T-helper 2 cell treated with Interferon-gamma antibody and Interleukin-4, amounts not matched to agents 5 μg/mL and 100 μg/mL, for 36 hours (primary cell): ENCODE data around the gene MGST3.
"Not testable (repeated sequence)": the region's sequence is repeated elsewhere in the genome, so short reads cannot be mapped to it uniquely, and the experiment has no call there.

Source experiments
- DNase-seq: peaks from one replicate; pipeline ENCODE4 v3.0.0; 2021; ENCODE audit warnings: low spot score
- H3K27ac Mint-ChIP-seq: one replicate; pipeline ENCODE4 v1.8.0; 2021; ENCODE audit warnings: mild to moderate bottlenecking, mixed read lengths
- H3K27me3 Mint-ChIP-seq: one replicate; pipeline ENCODE4 v1.8.0; 2021; ENCODE audit warnings: low read depth, mixed read lengths
- H3K36me3 Mint-ChIP-seq: one replicate; pipeline ENCODE4 v1.8.0; 2021; ENCODE audit warnings: low read depth, mixed read lengths
- H3K4me1 Mint-ChIP-seq: one replicate; pipeline ENCODE4 v1.8.0; 2021; ENCODE audit warnings: low read depth, mixed read lengths
- H3K4me3 Mint-ChIP-seq: one replicate; pipeline ENCODE4 v1.8.0; 2022; ENCODE audit warnings: mild to moderate bottlenecking, moderate library complexity, mixed read lengths
- H3K9me3 Mint-ChIP-seq: one replicate; pipeline ENCODE4 v1.8.0; 2021; ENCODE audit warnings: mixed read lengths

The MGST3 gene

GRCh38 chr1:165634154-165634921, 3.3 kb downstream of the MGST3 start:
- Mint-ChIP-seq H3K27me3 (no peaks in the 10 kb centered on the region), H3K4me3 (peak overlapping the region; percentile 26), H3K36me3 (peaks cover 11% of the 10 kb centered on the region), H3K4me1 (peaks cover 36% of the 10 kb centered on the region), H3K27ac (no peak overlapping the region), H3K9me3 (no peaks in the 10 kb centered on the region)
- no peak for DNase-seq

DNA sequence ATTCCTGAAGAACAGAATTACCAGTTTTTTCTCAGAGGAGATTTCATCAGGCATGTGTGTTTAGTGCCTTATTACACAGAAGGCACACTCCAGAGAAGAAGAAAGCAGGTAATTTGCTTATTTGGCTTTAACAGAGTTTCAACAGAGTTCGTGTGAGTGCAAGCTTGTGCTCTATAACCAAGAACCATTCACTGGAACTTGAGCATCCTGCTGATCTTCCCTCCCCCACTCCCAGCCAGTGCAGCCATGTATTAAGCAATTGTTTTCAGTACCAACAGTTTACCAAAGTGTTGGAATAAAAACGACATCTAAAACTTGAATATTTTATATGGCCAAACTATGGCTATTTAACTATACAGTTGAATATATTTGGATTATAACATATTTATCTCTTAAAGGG, 4.3 kb downstream of the MGST3 start:
- H3K4me3 Mint-ChIP-seq: no peak overlapping the region

GRCh38 chr1:165635823-165636222, 4.8 kb downstream of the MGST3 start:
- H3K4me3 Mint-ChIP-seq: no peak overlapping the region
- no peak for DNase-seq
- H3K27me3 Mint-ChIP-seq: no peaks in the 10 kb centered on the region
- no peaks in the 10 kb centered on the region for H3K9me3 Mint-ChIP-seq
- peaks cover 11% of the 10 kb centered on the region for H3K36me3 Mint-ChIP-seq
- no peak overlapping the region for H3K27ac Mint-ChIP-seq
- H3K4me1 Mint-ChIP-seq: peaks cover 44% of the 10 kb centered on the region

More for the DNA sequence above, 4.3 kb downstream of the MGST3 start:
- Mint-ChIP-seq H3K27ac (no peak overlapping the region), H3K4me1 (peaks cover 39% of the 10 kb centered on the region), H3K9me3 (no peaks in the 10 kb centered on the region), H3K36me3 (peaks cover 11% of the 10 kb centered on the region), H3K27me3 (no peaks in the 10 kb centered on the region)
- no peak for DNase-seq

GRCh38 chr1:165637427-165637826, 6.4 kb downstream of the MGST3 start:
- Mint-ChIP-seq H3K4me1 (peaks cover 55% of the 10 kb centered on the region), H3K36me3 (peaks cover 11% of the 10 kb centered on the region), H3K27ac (no peak overlapping the region), H3K9me3 (no peaks in the 10 kb centered on the region), H3K27me3 (no peaks in the 10 kb centered on the region), H3K4me3 (no peak overlapping the region)
- no peak for DNase-seq

- Mint-ChIP-seq H3K36me3 (peaks cover 11% of the 10 kb centered on the region), H3K4me1 (peaks cover 58% of the 10 kb centered on the region)
- H3K4me3 Mint-ChIP-seq, DNase-seq, H3K27ac Mint-ChIP-seq, H3K27me3 Mint-ChIP-seq, H3K9me3 Mint-ChIP-seq: not testable (repeated sequence)
Measured at GRCh38 chr1:165638211-165638610, 7.2 kb downstream of the MGST3 start.

- H3K27me3 Mint-ChIP-seq: no peaks in the 10 kb centered on the region
- peak overlapping the region; percentile 60 for H3K4me3 Mint-ChIP-seq
- H3K9me3 Mint-ChIP-seq: no peaks in the 10 kb centered on the region
- peak; percentile 40 for DNase-seq
- peaks cover 52% of the 10 kb centered on the region for H3K4me1 Mint-ChIP-seq
- peak overlapping the region; percentile 83 for H3K27ac Mint-ChIP-seq
- H3K36me3 Mint-ChIP-seq: peaks cover 11% of the 10 kb centered on the region
Measured at GRCh38 chr1:165639821-165640623, 9.0 kb downstream of the MGST3 start.

DNA sequence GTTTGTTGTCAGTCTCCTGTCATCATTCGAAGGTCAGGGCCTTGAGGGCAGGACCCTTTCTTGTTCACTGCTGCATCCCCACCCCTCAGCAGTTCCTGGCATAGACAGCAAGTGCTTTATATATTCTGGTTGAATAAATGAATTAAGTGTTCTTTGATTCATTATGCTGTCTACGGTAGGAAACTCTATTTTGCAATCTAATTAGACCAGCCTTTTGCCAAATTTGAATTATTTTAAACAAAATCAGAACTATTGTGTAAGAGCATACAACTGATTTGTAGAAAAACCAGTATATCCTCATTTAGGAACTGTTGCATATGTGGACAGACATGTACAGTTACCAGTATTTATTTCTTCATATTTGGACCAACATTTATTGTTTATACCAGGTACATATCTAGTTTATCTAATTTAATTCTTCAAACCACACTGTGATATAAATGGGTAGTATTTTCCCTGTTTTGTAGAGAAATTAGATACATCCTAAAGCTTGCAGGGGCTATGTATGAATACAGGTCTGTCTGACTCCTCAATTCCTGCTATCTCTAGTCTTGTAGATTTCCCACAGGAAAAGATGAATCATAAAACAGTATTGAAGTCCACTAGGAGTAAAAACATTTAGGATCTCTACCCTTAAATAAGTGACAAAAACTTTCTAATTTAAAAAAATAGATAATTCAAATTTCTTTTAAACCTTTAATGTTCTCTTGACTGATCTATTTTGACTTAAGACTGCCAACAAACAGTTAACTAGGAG, 10.4 kb downstream of the MGST3 start:
- Mint-ChIP-seq H3K27ac (peak overlapping the region; percentile 83), H3K9me3 (no peaks in the 10 kb centered on the region), H3K36me3 (peaks cover 12% of the 10 kb centered on the region), H3K4me3 (peak overlapping the region; percentile 24), H3K4me1 (peaks cover 60% of the 10 kb centered on the region), H3K27me3 (no peaks in the 10 kb centered on the region)
- no peak for DNase-seq

DNA sequence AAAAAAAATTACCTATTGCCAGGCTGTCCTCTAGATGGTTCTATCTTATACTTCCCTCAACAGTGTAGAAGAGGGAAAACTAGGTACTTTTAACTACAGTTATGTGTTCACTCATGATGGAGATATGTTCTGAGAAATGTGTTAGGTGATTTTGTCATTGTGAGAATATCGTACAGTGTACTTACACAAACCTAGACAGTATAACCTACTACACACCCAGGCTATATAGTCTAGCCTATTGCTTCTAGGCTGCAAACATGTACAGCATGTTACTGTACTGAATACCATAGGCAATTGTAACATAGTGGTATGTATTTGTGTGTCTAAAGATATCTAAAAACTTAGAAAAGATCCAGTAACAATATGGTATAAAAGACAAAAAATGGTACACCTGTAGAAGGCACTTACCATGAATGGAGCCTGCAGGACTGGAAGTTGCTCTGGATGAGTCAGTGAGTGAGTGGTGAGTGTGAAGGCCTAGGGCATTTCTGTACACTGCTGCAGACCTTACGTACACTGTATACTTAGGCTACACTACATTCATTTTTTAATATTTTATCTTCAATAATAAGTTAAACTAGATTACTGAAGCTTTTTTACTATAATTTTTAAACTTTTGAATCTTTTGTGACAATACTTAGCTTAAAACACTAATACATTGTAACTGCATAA, 13.2 kb downstream of the MGST3 start:
- Mint-ChIP-seq H3K27ac (no peak overlapping the region), H3K9me3 (no peaks in the 10 kb centered on the region), H3K4me3 (no peak overlapping the region), H3K27me3 (no peaks in the 10 kb centered on the region), H3K4me1 (peaks cover 55% of the 10 kb centered on the region), H3K36me3 (peaks cover 7% of the 10 kb centered on the region)
- no peak for DNase-seq

- Mint-ChIP-seq H3K27ac (peak overlapping the region; percentile 69), H3K4me1 (peaks cover 44% of the 10 kb centered on the region), H3K27me3 (no peaks in the 10 kb centered on the region), H3K4me3 (peak overlapping the region; percentile 55), H3K9me3 (no peaks in the 10 kb centered on the region), H3K36me3 (peaks cover 10% of the 10 kb centered on the region)
- DNase-seq: no peak
Measured at GRCh38 chr1:165645654-165646366, 14.8 kb downstream of the MGST3 start.

GRCh38 chr1:165647517-165647916, 16.5 kb downstream of the MGST3 start:
- Mint-ChIP-seq H3K27ac (no peak overlapping the region), H3K9me3 (no peaks in the 10 kb centered on the region), H3K4me1 (peaks cover 31% of the 10 kb centered on the region), H3K27me3 (no peaks in the 10 kb centered on the region), H3K4me3 (no peak overlapping the region), H3K36me3 (peaks cover 18% of the 10 kb centered on the region)
- no peak for DNase-seq

DNA sequence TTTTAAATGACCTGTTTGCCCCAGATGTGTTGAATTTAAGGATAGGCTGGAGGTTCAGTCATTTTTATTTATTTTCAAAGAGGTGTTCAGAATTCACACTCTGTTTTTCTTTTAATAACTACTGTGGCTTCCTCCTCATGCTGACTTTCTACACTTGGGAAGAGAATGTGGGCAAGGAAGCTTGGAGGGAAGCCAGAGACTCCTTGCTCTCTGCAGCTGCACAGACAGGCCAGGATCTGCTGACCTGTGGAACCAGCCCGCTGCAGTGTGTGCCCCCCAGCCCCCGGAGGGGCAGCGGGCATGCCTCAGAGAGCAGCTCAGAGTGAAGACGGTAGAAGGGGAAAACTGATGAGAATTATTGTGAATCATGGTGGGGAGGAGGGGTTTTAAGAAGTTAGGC, 16.9 kb downstream of the MGST3 start:
- peaks cover 30% of the 10 kb centered on the region for H3K4me1 Mint-ChIP-seq

DNA sequence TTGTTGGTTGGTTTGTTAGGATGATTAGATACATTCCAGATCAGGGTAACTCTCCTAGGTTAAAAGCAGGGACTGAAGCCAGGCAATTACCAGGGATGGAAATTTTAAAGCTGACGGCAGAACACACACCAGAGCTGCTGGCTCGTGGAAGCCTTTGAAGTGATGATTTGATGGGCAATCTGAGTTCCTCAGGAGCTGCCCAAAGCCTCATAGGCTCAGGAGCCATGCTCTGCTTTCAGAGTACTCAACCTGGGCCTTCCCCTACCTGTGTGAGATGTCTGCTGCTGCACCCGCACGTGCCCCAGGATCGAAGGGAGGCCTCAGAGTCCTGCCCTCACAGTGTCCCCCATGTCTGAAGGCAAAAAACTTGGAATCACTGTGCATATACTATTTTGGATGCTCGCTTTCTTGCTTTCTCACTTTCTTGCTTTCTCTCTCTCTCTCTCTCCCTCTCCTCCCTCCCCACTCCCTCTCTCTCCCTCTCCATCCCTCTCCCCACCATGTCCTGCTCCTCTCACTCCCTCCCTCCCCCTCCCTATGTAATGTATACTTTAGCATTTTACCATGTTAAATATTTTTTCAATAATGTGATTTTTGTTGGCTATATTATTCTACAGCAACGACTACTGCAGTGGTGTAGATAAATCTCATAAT, 18.0 kb downstream of the MGST3 start:
- Mint-ChIP-seq H3K27me3 (no peaks in the 10 kb centered on the region), H3K4me3 (no peak overlapping the region), H3K9me3 (no peaks in the 10 kb centered on the region), H3K36me3 (peaks cover 23% of the 10 kb centered on the region), H3K27ac (no peak overlapping the region), H3K4me1 (peaks cover 28% of the 10 kb centered on the region)
- no peak for DNase-seq

More for the DNA sequence above, 16.9 kb downstream of the MGST3 start:
- Mint-ChIP-seq H3K27ac (no peak overlapping the region), H3K4me3 (no peak overlapping the region), H3K9me3 (no peaks in the 10 kb centered on the region), H3K27me3 (no peaks in the 10 kb centered on the region), H3K36me3 (peaks cover 18% of the 10 kb centered on the region)
- no peak for DNase-seq
